ENCODE data around the gene PCDH18.

The PCDH18 gene

GRCh38 chr4:137531986-137532868 lies at the start of gene PCDH18:
PCDH18 (minus strand) TSS chr4:137532494; CDS start chr4:137532088, 406 bp downstream.
- no peak for TF ChIP-seq CTCF (IDR thresholded peaks at IDR 0.05)

- no peak for TF ChIP-seq CTCF (IDR thresholded peaks at IDR 0.05)
Measured at GRCh38 chr4:137576446-137576845, 44.2 kb upstream of the PCDH18 start.

GRCh38 chr4:137572647-137573046 lies 40.4 kb upstream of the PCDH18 start:
- TF ChIP-seq CTCF (IDR thresholded peaks at IDR 0.05): no peak

GRCh38 chr4:137572163-137572562 lies 39.9 kb upstream of the PCDH18 start:
- no peak for TF ChIP-seq CTCF (IDR thresholded peaks at IDR 0.05)

- no peak for TF ChIP-seq CTCF (IDR thresholded peaks at IDR 0.05)
Measured at GRCh38 chr4:137559801-137560200, 27.5 kb upstream of the PCDH18 start.

- no peak for TF ChIP-seq CTCF (IDR thresholded peaks at IDR 0.05)
Measured at GRCh38 chr4:137558951-137559350, 26.7 kb upstream of the PCDH18 start.

- no peak for TF ChIP-seq CTCF (IDR thresholded peaks at IDR 0.05)
Measured at GRCh38 chr4:137545461-137545861, 13.2 kb upstream of the PCDH18 start.

All from LNCAP (cell line).